HG02571 (cell line): Measurements from ENCODE around the gene PRAC1.

ENCODE experiments used
- ATAC-seq: cut with Tn5 transposase; IDR thresholded peaks from one replicate; pipeline ENCODE4 v1.9.1; 2021; ENCODE audit warnings: mild to moderate bottlenecking, moderate library complexity; ENCODE audit not compliant: unreplicated experiment

PRAC1 gene

GRCh38 chr17:48715496-48716399 is 6.6 kb downstream of the PRAC1 start:
- ATAC-seq, result no peak

- no peak for ATAC-seq
These were observed 11.2 kb downstream of the PRAC1 start for GRCh38 chr17:48711128-48711527.

GRCh38 chr17:48704361-48705248 is 17.7 kb downstream of the PRAC1 start:
- ATAC-seq, result no peak

DNA sequence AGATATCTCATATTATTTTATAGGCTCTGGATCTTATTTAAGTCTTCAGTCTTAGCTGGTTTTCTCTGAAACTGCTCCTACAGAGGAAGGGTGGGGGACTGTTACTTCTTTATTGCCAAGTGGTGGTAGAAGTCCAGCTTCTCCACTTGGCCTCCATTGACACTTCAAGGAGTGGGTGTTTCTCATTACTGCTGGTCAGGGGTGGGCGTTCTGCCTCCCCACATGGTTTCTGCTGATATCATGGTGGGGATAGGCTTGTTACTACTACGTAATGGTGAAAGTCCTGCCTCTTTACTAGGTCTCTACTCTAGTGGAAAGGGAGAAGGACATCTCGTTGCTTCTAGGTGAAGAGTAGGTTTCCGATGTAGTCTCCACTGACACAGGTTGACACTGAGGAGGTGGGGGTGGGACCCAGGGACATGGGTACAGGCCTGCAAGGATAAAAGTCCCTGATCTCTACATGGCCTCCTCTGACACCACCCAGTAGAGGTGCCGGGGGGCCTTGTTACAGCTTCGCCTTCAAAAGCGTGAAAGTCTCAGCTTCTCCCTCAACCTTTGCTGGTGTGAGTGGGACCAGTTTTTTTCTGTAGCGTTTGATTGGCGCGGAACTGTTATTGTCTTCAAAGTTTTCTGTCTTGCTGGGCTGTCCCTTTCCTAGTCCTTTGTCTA is 20.3 kb downstream of the PRAC1 start:
- no peak for ATAC-seq

DNA sequence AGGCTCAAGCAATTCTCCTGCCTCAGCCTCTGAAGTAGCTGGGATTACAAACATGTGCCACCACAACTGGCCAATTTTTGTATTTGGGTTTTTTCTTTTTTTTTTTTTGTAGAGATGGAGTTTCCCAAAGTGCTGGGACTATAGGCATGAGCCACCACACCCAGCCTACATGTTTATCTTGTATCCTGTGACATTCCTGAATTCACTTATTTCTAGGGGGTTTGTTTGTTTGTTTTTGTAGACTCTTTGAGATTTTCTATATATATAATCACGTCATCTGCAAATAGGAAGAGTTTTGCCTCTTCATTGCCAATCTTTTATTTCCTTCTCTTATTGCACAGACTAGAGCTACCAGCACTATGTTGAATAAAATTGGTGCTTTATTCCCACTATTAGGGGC is 29.1 kb downstream of the PRAC1 start:
- no peak for ATAC-seq

DNA sequence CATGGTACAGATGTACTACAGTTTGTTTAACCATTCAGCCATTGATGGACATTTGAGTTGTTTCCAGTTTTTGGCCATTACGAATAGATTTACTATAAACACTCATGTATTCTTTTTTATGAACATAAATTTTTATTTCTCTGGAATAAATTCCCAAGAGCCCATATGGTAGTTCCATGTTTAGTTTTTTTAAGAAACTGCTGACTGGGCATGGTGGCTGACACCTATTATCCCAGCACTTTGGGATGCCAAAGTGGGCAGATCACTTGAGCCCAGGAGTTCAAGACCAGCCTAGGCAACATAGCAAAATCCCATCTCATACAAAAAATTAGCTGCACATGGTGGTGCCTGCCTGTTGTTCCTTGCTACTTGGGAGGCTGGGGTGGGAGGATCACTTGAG is 30.3 kb downstream of the PRAC1 start:
- no peak for ATAC-seq

GRCh38 chr17:48690655-48691054 is 31.7 kb downstream of the PRAC1 start:
- no peak for ATAC-seq

- ATAC-seq, result no peak
These were observed 40.7 kb downstream of the PRAC1 start for GRCh38 chr17:48681609-48682008.

DNA sequence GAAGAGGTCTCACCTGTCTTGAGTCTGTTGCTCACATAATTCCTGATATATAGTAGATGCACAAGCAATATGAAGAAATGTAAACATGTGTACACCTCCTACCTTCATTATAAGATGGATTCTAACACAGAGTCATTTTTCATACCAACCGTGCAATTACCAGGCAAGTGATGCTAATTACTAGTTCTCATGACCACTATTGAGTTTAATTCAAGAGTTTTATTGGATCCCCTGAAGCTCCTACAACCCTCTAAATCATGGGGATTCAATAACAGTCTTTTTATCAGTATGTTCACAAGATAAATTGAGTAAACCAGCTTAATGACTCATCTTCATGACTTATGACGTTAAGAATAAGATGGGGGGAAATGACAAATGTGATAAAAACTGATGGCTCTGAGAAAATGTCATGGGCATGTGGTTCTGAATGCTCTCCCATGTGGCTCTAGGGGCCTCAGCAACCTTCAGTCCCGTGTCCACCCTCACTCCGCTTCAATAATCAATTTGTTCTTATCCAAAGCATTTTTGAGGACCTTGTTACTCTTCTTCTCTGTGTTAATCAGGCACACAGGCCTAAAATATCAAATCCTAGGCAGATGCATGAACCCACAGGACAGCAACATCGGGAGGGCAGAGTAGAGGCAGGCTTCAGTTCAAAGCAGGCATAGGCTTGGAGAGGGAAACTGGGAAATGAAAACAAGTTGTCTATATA is 42.8 kb downstream of the PRAC1 start:
- ATAC-seq, result no peak

DNA sequence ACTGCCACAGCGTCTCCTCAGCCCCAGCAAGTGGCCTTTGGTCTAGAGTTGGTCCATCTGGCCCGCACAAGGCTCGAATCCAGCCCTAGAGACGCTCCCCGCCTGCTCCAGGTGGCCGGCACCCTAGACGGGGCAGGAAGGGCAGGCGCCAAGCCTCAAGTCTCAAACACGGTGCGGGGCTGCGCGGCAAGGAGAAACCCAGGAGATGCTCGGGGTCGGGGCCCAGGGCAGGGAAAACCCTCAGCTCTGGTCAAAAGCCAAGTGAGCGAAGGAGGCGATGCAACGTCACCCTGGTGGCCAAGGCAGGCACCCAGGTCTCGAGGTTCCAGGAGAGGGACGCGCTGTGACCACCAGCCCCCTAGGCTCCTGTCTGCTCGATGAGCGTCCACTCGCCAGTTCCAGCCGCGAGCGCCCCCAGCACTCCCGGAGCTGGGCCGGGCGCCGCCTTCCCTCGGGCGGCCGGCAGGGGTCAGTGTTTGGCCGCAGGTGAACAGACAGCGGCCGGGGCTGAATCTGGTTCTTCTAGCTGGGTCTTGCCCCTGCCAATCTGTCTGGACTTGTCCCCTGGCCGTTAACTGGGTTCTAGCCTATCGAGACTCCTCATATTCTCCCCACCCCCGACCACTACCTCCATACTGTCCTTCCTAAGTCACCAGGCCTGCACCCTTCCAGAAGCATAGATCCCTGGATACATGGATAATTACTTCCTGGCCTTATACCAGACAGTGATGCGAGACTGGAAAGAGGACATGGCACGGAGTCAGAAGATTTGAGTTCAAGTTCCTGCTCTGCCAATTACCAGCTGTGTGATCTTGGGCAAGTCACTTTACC is 44.0 kb downstream of the PRAC1 start:
- no peak for ATAC-seq

GRCh38 chr17:48676963-48677558 is 45.3 kb downstream of the PRAC1 start:
- no peak for ATAC-seq

DNA sequence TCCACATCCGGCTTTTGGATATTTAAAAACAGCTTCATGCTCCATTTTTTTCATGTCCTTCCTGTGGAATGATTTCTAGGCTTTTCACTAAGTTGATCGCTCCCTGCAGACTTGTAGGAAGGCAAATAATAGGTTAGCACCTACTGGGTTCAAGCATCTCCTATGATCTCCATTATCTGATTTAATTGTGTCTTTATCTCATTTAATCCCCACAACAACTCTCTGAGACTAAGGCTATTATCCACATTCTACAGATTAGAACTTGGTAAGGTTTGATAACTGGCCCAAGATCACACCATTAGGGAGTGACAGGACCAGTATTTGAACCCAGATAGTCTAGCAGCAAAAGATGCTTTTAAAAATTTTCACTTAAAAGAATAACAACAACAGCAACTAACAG is 50.0 kb downstream of the PRAC1 start:
- no peak for ATAC-seq
